Stimulated activated naive CD4-positive, alpha-beta T cell treated with Interleukin-2 at 50 U/mL for 16 hours (primary cell): ENCODE results near the gene OXER1.

ENCODE experiments used
- DNase-seq: peaks from one replicate; lab custom pipeline; 2025; lab: John Stamatoyannopoulos, UW

The OXER1 gene

DNA sequence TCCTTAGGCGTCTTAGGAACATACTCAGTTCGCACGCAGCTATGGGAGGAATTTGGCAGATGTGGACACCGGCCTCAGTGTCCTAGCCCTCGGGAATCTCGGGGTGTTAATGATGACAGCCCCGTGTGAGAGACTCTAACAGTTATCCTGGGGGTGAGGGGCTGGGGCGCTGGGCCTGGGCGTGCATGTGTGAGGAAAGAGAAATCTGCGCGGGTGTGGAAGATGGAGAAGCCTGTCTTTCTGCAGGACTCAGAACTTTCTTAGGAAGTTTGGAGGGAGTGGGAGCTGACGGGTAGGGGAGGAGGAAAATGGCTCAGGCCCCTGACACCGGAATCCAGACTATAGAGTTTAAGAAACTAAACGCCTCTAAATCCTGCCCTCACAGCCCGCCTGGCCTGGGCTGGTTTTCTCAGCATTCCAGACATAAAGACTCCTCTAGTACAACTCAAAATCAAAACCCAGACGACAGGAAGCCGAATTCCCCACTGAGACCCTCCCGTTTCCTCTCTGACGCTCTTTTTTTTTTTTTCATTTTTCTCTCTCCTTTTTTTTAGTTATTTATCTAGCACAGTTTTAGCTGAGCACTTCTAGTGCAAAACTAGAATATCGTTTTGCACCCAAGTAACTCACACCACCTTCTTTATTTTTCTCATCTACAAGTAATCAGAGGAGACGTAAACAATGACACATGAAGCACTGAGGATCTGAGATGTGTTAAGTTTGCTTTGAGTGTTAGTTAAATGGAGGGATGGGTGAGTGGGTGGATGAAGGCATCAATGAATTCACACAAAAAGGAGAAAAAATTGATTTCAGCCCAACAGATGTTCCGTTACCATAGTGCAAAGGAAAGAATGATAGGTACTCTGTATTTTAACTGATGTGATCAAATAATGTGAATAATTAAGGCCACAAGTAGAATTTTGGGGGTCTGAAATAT is 29.7 kb upstream of the OXER1 start:
- no peak for DNase-seq

GRCh38 chr2:42792583-42793333 is 28.8 kb upstream of the OXER1 start, which contains the start of gene HAAO:
HAAO (minus strand) TSS chr2:42792583; CDS start chr2:42792536, 47 bp downstream.
- DNase-seq, result no peak

- DNase-seq, result no peak
These were observed 28.2 kb upstream of the OXER1 start for GRCh38 chr2:42792087-42792582.

DNA sequence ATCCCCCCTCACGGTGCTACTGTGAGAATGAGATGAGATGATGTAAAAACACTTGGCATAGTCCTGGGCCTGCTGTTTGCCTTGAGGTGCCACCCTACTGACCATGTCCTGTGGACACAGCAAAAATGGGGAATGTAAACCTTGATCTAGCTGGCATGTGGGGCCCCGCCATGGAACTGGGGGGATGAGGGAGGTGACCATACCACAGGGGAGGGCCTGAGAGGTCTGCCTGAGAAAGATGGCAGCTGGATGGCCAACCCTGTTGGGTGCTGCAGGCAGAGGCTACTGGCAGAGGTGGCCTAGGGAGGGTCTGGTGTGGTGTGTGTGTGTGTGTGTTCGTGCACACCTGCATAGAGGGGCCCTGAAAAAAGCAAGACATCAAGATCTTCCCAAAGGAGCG is 27.7 kb upstream of the OXER1 start:
- no peak for DNase-seq

DNA sequence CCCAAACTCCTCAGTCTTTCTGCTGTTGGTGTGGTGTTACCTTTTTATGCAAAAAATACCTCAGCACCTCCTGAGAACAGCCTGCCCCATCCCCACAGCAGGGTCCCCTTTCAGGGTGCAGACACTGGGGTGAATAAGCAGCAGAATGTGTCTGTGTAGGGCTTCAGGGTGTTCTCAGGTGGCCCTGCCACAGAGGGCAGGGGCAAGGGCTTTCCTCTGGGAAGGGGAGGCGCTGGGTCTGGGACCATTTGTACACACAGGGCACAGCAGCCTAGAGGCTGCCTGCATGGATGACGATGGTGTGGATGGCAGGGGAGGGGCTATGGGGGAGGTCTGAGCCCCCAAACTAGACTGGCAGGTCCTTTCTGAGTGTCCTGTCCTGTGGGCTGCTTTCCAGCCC is 25.8 kb upstream of the OXER1 start:
- DNase-seq, result no peak

GRCh38 chr2:42788882-42789281 is 24.9 kb upstream of the OXER1 start:
- no peak for DNase-seq

GRCh38 chr2:42788478-42788793 is 24.5 kb upstream of the OXER1 start:
- DNase-seq, result no peak

- no peak for DNase-seq
These were observed 24.0 kb upstream of the OXER1 start for GRCh38 chr2:42787788-42788477.

- DNase-seq, result no peak
These were observed 23.5 kb upstream of the OXER1 start for GRCh38 chr2:42787424-42787787.

DNA sequence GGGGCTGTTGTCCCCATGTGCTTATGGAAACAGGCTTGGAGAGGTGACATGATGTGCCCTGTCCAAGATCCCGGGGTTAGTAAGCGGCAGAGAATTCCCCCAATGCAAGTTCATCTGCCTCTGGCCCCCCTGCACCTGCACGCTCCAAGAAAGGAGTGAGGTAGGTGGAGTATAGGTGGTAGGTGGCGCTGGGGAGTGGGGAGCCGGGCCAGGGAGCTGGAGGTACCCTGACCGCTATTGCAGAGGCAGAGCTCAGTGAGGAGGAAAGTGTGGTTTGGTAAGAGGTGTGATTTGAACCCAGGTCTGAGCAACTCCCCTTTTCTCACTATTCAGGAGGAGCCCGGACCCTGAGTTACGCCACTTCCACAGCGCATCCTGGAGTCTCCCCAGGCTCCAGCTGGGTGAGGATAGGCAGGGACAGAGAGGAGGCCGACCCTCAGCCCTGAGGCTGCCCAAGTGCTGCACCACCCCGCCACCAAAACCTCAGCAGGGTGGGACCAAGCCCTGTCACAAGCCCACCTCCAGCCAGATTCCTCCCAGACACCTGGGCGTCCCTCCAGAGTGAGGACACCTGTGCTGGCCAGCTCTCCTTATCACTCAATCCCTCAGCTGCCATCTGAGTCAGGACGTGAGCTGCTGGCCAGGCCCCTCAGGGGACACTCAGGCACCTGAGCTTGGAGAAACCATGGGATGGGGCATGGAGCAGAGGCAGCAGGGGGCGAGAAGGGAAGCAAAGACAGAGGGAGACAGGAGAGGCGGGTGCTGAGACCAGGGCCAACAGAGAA is 22.8 kb upstream of the OXER1 start:
- DNase-seq, result no peak

- no peak for DNase-seq
These were observed 20.4 kb upstream of the OXER1 start for GRCh38 chr2:42784204-42784880.

DNA sequence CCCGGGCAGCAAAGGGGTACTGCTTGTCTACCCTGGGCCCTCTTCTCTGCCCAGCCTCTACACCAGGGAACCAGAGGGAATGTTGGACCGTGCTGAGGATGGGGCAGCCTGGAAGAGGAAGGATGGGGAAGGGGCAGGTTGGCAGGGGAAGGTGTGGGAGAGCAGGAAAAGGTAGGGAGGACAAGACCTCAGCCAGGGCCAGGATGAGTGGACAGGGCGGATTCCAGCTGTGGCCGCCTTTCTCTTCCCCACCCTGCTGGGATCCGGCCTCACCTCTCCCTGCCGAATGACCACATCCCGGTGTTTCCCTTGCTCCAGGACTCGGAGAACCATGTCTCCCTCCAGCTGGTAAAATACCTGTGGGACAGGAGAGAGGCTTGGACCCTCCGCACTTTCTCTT is 19.6 kb upstream of the OXER1 start:
- DNase-seq, result no peak

DNA sequence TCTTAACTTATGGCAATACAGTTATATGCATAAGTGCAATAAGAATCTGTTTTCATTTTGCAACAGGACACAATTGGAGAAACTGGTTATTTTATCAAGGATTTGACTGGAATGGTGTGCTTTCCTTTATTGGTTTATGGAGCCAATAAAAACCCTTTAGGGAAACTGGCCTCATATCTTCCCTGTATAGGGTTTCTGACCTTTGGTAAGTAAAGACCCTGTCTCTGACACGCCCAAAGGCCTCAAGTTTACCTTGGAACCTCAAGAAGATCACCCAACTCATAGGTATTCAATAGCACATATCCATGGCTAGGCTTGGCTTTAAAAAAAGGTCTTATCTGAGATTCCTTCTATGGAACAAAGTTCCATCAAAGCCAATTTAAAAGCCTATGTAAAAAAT is 17.2 kb upstream of the OXER1 start:
- no peak for DNase-seq

DNA sequence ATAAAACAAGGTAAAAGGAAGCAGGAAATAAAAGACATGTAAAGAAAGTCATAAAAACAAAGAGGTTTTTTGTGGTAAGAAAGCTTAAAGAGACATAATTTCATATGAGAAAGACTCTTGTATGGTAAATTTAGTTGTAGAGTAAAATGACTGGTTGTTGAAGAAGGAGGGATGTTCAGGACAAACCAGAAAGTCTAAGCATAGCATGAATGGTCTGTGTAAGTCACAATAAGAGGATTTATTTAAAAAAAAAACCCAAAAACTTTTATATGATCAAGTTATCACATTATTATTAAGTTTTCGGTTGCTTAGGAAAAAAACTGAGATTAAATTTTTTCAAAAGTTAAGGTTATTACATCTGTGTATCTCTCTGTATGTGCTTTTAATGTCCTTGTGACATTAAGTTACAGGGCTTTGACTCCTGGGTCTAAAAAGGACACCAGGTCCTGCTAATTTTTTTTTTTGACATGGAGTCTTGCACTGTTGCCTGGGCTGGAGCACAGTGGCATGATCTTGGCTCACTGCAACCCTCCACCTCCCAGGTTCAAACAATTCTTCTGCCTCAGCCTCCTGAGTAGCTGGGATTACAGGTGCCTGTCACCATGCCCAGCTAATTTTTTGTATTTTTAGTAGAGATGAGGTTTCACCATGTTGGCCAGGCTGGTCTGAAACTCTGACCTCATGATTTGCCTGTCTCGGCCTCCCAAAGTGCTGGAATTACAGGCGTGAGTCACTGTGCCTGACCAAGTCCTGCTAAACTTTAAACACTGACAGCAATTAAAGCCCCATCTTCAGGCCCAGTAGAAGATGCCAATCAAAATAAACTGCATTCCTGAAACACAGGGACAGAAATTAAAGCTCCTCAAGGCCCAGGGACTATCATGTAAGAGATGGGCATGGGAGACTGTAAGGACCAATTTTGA is 14.2 kb upstream of the OXER1 start:
- DNase-seq, result no peak

DNA sequence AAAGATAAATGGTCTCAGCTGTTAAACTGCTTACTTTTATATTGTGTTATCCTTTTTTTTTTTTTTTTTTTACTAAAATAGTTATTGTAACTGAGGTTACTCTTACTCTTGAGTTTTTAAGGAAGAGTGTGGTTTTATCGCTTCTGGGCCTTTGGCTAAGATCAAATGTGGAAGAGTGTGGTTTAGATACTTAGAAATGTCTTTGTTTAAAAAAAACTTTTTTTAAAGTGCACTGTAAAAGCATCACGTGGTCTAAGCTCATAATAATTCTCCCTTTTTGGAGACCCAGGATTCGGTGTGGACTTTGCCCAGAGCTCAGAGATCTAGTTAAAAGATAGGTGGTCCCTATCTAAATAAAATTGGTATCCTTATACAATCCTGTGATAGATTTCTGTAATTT is 11.9 kb upstream of the OXER1 start:
- no peak for DNase-seq

DNA sequence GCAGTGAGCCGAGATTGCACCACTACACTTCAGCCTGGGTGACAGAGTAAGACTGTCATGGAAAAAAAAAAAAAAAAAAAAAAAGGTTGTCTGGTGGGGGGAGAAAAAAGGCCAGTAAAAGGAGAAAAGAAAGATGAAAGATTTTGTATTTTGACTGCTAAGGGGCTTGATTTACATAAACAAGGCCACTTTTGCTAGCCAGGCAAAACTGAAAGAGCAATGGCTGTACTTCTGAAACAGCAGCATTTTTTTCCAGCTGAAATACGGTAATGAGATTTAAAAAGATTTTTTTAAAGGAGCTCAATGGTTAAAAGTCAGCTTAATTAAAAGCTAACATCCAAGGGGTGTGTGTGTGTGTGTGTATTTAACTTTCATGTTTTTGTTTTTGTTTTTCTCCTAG is 11.3 kb upstream of the OXER1 start:
- DNase-seq, result no peak

DNA sequence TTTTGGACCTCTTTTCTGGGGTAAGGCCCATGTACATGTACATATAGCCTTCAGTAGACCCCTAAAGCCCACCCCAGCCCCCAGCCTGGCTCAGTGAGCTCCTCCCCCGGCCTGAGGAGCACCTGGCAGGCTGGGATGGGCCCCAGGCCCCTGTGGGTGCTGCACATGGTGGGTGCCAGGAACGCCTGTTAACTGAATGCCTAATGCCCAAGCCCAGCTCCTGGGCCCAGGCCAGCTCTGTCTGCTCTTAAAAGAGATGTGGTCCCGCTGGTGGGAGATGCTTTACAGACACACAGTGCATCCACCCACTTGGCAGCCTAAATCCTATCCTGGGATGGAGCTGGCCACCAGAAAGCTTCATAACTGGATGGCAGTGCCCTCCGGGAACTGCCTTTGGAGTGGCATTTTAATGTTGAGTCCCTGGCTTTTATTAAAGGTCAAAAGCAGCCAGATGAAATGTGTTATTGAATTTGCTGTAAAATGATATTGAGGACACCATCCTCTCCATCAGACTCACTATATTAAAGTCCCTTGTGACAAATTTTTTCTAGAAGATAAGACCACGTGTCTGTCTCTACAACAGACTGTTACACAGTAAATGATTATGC is 7.7 kb upstream of the OXER1 start:
- no peak for DNase-seq

DNA sequence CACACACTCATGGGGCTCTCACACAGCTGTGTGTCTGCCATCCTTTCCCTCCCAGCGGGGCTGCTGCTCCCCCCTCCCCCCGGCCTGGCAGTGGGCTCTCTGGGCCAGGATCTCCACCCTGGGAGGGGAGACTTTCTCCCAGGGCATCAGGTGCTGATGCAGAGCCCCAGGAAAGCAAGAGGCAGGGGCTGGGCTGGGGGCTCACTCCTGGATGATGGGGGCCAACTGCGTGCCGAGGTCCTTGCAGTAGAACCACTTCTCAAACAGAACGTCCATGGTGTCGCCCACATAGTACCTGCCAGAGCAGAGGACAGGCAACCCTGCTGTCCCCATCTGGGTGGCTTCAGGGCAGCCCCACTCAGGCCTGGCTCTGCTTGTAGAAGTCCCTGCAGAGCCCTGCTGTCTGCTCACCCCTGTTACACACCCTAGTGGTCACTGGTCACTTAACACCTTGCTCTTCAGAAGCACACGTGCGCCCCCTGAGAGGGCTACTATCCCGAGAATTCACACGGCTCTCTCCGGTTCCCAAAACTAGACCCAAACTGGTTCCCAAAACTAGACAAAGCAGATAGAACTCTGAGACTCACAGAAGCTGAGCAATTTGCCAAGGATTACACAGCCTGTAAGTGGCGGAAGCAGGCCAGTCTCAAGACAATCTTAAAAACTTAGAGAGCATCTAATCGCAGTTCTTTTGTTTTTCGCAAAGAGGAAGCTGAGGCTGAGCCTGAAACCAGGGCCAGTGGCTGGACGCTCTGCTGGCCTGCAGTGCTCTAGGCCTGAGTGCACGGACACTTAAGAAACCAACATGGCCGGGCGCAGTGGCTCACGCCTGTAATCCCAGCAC is 6.6 kb upstream of the OXER1 start:
- no peak for DNase-seq
